HG02938 (cell line): ENCODE measurements around the gene FCHO2.

Experiments used
- ATAC-seq: cut with Tn5 transposase; IDR thresholded peaks from one replicate; pipeline ENCODE4 v1.9.1; 2021; ENCODE audit warnings: mild to moderate bottlenecking, moderate library complexity; ENCODE audit not compliant: unreplicated experiment

Gene FCHO2

DNA sequence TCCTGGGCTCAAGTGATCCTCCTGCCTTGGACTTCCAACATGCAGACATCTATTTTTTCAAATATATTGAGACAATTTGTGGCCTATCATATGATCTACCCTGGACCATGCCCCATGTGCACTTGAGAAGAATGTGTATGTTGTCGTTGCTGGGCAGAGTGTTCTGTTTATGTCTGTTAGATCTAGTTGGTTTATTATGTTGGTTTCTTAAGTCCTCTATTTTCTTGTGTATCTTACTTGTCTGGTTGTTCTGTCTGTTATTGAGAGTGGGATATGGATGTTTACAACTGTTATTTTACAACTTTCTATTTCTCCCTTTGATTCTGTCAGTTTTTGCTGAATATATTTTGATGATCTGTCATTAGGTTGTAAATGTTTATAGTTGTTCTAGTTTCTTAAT is 154.3 kb downstream of the FCHO2 start:
- no peak for ATAC-seq

DNA sequence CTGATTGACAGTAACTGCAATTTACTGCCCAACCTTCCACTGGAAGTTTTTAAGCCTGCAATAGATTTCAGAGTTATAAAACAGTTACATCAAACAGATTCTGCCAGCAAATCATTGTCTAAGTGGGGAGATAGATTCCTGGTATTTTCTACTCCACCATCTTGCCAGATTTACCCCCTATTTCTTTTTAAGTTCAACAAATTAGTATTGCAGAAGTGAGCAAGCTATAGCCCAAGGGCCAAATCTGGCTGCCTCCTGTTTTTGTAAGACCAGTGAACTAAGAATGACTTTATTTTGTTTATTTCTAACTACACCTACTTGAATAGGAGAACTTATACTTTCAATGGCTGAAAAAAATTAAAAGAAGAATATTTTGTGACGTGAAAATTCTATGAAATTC is 155.7 kb downstream of the FCHO2 start:
- no peak for ATAC-seq

DNA sequence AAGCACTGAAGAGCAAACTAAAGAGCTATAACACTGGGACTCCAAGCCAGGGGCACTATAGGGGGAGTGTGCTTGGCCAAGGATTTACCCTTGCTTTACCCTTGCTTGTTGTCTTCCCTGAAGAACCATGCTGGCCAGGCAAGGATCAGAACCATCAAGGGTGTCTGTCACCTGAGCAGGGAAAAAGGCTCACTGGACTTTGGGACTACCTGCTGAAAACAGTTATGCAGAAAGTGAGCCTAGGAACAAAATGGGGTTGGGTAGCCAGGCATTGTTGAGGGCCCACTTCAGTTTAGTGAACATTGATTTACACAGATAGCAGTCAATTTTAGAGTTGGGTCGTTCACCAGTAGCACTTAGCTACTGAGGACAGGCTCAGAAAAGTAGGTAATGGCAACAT is 156.5 kb downstream of the FCHO2 start:
- ATAC-seq, result no peak

DNA sequence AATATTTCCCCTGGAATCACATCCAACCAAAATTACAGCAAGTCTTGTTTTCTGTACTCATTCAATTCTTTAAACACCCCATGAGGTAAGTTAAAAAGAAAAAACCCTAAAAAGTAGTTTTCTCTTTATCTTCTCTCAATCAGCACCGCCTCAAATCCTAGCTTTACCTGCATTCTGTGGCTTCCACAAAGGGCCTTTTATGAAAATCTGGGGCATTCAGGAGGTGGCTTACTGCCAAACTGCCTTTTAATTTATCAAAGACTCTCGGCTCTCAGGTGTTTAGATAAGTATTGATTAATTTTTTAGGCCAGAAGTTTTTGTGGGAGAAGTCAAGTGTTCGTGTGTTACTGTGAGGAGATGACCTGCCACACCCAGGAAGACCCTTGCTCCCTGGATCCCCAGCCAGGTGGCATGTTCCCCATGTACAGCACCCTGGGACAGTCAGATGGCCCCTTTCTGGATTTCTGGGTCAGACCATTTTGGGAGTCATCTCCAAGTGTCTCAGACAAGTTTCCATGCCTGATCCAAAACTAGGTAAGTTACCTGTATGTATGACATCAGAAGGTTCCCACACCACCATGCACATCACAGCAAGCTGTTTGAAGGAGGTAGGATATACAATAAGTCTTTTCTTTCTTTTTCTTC is 158.3 kb downstream of the FCHO2 start:
- no peak for ATAC-seq

DNA sequence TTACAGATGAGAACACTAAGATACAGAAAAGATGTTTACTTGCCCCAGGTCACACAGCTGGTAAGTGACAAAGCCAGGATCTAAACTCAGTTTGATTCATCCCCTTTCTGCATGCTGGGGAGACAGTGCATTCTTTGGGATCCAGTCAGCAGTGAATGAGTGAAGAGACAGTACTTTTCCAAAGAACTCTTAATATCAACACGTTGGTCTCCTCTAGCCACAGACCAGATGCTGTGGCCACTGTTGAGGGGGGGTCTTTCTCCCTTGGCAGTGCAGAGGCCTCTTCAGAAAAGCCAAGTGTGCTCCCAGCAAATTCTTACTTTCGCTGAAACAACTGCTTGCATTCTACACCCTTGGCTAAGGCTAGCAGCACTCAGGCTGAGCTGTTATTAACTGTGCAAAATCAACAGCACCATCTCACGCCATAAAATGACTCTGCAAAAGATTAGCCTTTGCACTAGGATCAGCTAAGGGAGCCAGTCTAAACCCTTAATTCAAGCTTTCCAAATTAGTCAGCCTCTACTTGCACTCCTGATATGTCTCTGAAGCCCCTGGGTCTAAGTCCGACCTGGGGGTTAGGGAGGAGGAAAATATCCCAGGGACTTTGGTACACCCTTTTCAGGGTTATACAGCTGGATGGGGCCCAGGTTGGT is 159.7 kb downstream of the FCHO2 start:
- no peak for ATAC-seq

DNA sequence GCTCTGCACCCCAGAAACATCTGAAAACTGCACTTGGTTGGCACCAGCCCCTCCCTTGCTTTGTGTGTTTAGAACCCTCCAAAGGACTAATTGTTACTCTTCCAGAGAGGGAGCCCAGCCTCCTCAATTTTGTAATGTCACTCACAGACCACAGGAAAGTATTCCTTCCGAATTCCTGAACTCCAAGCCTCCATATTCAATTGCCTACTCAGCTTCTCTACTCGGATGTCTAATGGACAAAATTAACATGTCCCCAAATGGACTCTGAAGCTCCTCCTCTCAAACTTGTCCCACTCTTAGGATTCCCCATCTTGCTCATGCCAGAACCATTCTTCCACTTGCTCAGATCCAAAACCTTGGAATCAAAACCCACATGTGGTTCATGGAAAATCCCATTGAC is 160.7 kb downstream of the FCHO2 start:
- ATAC-seq, result no peak

DNA sequence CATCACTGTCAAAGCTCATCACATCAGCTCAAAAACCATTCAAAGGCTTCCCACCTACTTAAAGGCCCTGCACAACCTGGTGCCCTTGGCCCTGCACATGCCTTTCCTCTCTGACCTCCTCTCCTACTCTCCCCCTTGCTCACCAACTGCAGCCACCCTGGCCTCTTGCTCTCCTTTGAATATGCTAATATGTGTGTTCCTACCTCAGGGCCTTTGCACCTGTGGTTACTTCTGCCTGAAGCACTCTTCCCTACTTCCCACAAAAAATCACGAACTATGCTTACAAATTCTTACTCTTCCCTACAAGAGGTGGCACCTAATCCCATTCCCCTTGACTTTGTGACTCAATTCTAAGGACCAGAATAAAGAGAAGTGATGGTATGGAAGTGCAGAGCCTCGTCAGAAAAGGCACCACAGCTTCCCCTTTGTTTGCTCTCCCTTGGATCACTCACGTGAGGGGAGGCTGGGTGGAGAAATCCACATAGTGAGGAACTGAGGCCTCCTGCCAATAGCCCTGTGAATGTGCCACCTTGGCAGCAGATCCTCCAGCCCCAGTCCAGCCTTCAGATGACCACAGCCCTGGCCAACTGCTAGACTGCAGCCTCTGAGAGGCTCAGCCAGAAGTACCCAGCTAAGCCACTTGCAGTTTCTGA is 161.4 kb downstream of the FCHO2 start:
- ATAC-seq, result no peak

DNA sequence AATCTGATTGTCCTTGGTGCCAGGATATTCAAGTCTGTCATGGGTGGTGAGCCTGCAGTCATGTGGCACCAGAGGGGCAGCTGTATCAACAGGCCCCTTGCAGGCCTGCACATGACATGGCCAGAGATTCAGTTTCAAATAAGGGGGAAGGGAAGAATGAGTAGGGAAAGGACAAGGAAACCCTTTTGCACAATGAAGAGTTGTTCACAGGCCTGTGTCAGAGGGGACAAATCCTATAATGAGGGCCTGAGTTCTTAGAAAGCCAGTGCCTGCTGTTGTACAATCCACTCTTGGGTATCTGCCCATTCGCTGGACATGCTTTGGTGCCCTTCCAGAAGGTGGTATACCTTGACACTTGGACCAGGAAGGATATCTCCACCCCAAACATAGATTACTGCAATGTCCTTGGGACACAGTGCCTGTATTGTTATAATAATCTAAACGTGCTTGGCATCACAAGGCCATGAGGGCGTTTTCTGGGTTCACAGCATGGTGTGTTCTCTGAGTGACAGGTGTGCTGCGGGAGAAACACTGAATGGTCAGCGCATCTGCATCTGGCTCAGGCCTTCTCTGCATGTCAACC is 162.6 kb downstream of the FCHO2 start:
- no peak for ATAC-seq

DNA sequence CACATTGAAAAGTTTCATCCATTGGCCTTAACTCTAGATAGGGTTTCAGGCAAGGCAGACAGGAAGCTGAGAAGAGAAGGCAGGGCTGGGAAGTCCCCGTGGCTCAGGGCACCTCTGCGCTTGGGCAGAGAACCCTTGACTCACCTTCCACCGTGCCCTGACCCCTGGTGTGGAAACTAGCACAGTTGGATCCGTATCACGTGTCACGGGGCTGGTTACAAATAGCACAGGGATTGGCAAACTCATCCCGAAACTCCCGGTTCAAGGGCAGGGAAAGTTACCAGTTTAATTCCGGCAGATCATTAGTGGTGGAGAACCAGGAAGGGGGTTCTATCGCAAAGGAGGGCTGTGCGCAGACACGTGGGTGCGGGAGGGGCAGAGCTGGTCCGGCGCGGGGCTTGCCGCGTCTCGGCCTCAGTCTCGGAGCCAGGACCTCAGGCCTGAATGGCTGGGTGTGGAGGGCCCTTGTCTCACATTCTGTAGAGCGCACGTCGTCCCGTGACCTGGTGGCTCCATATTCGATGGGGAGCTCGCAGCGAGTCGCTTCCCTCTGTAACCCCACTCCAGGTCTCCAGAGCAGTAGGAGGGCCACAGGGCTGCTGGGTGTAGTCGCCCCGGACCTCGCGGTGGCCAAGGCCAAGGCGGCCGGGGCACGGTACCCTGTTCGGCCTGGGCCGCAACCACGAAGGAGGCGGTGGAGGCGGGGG is 163.8 kb downstream of the FCHO2 start:
- no peak for ATAC-seq

DNA sequence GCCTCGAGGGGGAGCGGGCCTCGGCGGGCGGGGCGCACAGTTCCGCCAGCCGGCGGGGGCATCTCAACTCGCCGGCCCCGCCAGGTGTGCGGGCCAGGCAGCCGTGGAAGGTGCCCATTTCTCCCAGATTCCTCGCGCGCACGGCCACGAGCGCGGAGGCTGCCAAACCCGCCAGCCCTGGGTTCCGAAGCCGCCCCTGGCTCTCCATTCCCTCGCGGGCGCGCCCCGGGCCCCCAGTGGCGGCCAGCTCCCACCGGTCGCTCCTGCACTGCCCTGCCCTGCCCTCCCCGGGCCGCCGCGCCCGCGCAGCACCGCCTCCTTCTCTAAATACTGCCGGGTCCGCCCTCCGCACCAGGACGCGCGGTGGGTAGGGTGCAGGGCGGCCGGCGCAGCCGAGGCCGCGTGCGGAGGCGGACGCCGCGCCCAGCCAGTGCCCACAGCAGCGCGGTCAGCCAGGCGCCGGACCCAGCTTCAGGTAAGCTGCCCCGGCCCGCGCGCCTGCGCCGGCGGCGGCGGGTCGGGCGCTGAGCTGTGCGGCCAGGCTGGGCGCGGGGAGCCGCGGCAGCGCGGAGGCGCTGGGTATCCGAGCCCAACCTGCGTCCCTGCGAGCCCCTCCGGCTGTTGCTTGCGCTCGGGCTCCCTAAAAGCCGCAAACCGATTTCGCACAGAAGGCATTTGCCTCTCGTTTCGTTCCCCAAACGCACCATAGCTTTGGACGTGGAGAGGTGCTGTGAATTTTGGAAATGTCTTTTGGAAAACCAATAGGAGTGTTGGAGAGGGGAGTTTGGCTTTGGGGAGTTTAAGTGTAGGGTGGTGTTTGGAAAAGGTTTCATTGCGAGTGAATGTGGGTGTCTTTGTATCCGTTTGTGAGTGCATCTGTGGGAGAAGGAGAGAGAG is 164.6 kb downstream of the FCHO2 start, which contains the start of gene TMEM171:
Gene TMEM171 (plus strand): TSS at position 354 of the 897 bp plus-strand sequence. CDS start 2,799 bp downstream, outside the sequence.
- ATAC-seq, result no peak

DNA sequence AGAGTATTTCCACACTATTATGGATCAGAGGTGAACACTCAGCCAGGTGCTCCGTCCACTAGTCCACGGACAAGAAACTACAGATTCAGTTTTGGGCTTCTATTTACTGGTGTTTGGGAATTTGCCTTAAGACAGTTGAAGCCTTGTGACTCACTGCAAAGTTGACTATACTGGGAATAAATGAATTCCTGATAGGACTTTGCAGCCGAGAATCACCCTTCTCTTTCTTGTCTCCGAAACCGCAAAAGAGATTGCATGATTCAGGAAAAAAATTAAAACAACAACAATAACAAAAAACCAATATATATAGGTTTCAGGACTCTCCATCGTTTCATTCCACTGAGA is 165.2 kb downstream of the FCHO2 start:
- ATAC-seq, result no peak

DNA sequence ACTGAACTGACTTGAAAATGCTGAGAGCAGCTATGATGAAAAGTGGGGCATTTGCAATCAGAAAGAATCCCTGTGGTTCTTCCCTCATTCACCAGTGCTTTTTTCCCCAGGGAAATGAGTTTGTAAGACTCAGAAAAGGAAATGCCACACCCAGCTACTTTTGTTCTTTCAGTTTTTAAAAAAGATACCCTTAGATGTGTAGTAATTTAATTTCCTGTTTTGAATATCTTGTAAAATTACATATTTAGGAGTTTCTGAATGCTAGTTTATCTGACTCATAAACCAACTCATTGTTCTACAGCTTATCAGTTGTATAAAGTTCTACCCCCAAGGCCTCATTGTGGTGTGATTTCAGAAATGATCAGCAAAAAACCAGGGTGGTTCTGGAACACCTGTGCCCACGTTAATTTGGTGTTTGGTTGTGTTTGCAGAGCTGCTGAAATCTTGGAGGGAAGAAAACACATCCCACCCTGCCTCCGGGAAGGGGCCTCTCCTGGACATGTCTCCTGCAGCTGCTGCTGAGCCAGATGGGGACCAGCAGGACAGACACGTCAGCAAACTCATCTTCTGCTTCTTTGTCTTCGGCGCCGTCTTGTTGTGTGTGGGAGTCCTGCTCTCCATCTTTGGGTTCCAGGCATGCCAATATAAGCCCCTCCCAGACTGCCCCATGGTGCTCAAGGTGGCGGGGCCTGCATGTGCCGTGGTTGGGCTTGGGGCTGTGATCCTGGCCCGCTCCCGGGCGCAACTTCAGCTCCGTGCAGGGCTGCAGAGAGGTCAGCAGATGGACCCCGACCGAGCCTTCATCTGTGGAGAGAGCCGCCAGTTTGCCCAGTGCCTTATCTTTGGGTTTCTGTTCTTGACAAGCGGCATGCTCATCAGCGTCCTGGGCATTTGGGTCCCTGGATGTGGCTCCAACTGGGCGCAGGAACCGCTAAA is 167.3 kb downstream of the FCHO2 start:
- no peak for ATAC-seq

DNA sequence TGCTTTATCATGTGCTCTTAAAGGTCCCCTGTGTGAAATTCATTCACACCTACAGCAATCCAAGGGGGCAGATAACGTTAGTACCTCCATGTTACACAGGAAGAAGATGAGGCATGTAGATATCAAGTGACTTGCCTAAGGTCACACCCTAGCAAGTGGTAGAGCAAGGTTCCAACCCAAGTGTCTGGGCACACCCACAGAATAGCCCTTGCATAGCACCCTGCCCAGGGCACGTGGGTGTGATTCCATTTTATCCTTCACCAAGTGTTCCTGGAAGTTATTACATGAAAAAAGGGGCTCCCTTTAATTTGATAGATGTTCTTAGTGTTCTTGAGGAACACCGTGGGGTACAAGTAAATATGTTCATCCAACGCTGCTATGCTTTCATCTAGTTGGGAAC is 169.4 kb downstream of the FCHO2 start:
- no peak for ATAC-seq

DNA sequence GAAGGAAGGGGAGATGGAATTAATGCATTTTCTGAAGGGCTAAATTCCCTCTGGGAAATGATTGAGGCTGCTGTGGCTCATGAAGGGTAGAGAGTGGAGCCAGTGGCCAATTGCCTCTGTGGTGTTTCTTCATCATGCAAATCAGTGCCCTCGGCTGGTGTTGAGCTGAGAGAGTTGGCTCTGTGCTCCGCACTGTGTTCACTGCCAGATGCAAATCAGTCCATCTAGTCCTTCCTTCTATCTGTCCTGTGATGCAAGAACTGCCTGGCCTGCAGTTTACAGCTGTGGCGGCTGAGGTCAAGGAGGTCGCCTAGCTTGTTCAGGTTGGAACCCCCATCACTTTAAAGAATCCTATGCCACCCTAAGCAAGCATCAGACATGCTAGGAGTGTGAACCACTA is 170.5 kb downstream of the FCHO2 start:
- ATAC-seq, result no peak

DNA sequence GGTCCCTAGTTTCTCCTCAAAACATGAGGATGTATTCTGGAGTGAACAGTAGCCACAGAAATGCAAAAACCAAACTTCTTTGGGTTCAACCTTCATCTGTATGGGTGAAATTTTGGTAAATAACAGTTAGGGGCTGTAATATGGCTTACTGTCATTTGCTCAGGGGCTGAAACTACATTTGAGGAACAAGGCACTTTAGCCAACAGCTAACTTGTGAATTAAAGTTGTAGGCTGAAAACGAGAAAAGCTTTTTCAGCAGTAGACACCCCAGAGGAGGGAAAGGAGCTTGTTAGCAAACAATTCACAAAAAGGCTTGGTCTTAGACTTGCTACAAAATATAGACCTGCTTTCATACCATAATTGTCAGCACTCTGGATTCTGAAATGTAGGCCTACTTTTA is 171.1 kb downstream of the FCHO2 start:
- no peak for ATAC-seq

DNA sequence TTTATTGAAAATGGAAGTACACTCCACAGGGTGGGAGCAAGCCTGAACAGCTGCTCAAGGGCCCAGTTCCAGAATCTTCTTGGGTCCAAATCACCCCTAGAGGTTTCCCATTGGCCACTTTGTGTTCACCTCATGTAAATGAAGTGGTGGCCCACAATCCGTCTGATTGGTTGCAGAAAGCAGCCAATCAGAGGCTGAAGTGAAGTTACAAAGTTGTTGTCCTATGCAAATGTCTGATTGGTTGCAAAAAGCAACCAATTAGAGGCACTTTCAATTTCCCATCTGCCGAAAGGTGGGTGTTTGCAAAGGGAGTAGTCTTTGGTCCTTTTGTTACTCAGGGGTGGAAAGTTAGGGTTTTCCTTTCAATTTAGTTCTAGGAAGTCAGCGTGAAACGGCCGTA is 173.3 kb downstream of the FCHO2 start:
- no peak for ATAC-seq

DNA sequence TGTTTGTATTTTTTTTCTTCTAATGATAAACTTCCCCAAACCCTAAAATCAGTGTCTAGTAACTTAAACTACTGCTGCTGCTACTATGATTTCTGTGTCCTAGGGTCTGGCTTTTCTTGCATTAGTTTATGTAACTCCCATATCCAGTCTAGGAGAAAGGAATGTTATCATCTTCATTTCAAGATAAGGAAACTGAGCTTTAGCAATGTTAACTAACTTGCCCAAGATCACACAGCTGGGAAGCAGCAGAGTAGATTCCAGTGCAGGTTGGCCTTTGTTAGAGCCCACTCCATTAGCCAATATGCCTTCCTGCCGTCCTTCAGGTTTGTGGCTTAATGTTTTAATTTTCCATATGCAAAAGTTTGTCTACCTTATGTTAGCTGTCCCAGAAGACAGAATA is 175.0 kb downstream of the FCHO2 start:
- ATAC-seq, result no peak

DNA sequence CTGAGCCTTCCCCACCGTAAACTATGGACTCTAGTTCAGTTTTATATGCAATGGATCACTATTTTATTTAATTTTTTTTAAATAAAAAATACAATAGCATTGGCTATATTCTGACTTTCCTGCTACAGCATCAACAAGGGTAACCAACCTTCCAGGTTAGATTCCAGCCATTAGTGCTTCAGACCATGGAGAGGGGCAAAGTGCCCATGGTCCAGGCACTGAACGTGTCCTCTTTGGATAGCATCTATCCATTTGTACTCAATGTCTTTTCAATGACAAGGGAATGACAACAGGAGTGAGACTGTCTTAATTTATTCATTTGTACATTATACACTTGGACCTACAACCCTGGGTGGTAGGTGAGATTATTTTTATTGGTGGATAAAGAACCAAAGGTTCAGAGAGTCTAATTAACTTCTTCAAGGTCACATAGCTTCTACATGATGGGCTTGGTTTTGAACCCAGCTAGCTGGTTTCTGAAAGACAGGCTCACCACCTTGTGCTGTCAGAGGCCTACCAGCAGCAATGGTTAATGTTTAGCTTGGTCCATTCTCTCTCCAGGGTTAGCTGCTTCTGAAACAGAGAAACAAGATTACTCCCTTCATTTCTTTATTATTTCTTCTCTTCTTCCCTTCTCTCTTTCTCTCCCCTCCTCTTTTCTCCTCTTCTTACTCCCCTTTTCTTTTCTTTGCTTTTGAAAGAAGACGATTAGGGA is 176.0 kb downstream of the FCHO2 start:
- ATAC-seq, result no peak

DNA sequence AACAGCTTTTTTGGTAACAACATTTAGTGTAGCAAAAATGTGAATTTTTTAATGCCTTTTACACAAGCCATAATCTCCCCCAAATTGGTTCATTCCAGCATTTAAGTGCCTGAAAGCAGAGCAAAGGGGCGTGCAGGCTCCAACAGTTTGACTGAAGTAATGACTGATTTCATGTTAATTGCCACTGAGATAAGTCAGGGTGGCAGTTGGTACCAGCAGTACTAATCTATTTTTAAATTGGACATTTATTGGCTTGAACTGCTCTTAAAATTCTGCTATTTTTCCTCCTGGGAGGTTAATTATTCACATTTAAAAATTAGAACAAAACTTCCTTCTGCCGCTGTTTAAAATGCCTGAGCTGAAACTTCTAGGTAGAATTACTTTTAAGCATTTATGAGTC is 176.9 kb downstream of the FCHO2 start:
- ATAC-seq, result no peak
